Dermis blood vessel endothelial cell (primary cell): Measurements from ENCODE around the gene TLK2. TPM values are rescaled to one million over a fixed set of nuclear protein-coding genes. Genes with fewer than 3 reads are reported as not detected.

Source experiments
- DNase-seq: peaks from one replicate; pipeline ENCODE4 v3.0.0; 2010
- total RNA-seq: library from RNA; depleted of rRNA; stranded (reverse); fragments of >200 nt; gene quantifications from 2 replicates; pipeline ENCODE4 v1.2.3, GENCODE V29; 2014

TLK2 gene
- total RNA-seq, 1 donor from 2014 or later = 54.3 TPM

GRCh38 chr17:62630365-62631085, 151.9 kb downstream of the TLK2 start:
- DNase-seq = no peak

DNA sequence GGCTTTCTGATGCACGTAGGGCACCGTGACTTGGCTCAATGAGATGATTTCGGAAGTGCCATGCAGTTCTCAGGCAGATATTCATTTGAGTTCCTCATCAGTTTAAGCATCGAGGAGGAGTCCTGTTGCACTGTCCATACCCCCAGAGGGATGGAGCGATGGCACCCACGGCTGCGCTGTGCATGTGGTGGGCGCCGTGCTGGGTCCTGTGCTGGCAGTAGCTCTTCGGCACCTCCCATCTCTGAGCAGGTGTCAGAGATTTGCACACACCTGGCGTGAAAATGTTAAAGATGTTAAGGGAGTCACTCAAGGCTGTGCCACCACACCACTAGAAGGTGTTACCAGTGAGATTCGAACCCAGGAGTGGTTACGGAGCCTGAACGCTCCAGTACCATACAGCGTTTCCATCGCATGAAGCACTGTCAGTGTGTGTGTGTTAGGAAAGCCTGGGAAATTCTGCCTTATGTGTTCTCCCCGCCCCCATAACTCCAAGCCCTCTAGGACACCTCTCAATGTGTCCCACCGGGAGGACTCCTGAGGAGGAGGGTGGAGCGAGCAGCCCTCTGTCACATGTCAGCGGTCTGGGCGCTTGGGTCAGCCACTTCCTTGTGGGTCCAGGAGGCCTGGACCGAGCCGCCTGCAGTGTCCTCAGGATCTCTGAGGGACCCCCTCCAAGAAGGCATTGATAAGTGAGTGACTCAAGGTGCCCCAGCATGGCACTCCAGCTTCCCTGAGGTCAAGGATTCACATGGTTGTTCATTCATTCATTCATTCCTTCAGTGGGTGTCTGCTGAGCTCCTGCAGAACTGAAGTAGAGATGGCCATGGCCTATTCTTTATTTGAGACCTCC, 152.7 kb downstream of the TLK2 start:
- no peak for DNase-seq

GRCh38 chr17:62631936-62632924, 153.6 kb downstream of the TLK2 start:
- no peak for DNase-seq

DNA sequence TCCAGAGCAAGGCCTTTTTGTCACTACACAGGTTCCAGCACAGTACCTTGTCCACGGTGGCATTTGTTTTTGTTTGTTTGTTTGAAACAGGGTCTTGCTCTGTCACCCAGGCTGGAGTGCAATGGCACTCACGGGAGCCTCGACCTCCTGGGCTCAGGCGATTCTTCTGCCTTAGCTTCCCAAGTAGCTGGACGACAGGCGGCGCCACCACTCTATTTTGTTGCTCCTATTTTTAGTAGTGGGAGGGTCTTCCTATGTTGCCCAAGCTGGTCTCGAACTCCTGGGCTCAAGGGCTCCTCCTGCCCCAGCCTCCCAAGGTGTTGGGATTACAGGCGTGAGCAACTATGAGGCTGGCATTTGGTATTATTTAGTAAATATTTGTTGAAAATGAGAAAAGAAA, 159.2 kb downstream of the TLK2 start:
- no peak for DNase-seq

DNA sequence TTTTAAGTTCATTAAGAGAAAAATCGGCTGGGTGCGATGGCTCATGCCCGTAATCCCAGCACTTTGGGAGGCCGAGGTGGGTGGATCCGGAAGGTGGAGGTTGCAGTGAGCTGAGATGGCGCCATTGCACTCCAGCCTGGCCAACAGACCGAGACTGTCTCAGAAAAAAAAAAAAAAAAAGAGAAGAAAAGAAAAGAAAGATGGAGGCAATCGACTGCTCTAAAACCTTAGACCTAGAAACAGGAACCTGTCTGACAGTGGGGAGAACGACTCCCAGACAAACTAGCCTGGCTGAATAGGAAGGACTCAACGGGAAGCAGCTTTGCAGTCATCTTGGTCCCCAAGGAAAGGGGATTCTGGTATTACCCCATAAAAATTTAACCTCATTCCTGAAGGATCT, 162.5 kb downstream of the TLK2 start:
- DNase-seq = no peak

DNA sequence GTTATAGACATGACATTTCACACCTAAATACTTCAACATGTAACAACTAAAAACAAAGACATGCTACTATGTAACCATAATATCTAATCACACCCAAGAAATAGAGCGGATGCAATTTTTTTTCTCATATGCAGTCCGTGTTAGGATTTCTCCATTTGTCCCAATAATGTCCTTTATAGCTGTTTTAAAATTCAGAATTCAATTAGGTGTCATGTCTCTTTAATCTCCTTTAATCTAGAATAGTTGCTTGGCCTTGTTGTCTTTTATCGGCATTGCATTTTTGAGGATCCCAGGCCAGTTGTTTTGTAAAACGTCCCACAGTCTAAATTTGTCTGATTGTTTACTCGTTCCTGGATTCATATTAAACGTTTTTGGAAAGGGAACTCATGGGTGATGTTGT, 163.3 kb downstream of the TLK2 start:
- no peak for DNase-seq

DNA sequence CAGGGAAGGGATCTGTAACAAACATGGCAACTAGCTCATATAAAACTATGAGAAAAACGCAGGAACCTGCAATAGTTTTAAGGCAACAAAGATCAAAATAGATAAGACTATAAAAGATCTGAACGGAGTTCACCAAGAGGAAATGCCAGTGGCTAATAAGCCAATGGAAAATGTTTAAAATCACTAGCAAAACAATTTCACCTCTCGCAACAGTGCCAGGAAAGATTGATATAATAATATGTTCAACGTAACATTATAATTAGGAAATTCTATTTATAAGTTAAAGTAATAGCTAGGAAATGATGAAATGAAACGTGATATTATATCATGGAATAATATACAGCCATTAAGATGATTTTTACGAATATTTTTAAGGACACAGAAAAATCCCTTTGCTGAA, 164.9 kb downstream of the TLK2 start:
- DNase-seq = peak; percentile 42

- DNase-seq = no peak
These were observed 166.0 kb downstream of the TLK2 start for GRCh38 chr17:62644487-62645173.

DNA sequence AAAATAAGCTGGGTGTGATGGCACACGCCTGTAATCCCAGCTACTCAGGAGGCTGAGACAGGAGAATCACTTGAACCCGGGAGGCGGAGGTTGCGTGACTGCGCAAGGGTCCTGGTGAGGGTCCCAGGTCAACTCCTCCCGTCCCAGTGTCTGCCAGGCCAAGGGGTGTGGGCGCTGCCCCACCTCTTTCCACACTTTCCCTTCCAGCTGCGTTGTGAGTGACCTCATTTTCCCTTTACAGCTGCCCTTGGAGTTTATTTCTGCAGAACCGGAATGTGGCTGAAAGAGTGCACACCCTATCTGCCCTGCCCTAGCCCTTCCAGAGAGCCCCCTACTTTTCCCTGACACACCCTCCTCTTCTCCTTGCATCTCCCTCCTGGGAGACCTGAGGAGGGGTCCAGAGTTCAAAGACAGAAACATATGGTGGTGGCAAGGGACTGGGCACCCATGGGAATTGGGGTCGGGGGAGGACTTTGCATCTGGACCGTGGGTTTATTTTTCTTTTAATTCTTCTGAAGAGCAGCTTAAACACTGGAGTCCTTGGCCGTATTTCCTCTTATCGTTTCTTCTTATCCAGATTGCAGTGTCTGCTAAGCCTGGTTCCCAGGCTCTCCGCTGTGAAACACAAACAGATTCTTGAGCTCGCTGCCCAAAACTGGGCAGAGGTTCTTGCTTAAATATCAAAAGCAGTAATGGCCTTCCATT, 169.8 kb downstream of the TLK2 start:
- DNase-seq = no peak

GRCh38 chr17:62648956-62649294, 170.3 kb downstream of the TLK2 start:
- DNase-seq = no peak

- no peak for DNase-seq
These were observed 170.9 kb downstream of the TLK2 start for GRCh38 chr17:62649570-62649969.

GRCh38 chr17:62650587-62650986, 172.0 kb downstream of the TLK2 start:
- DNase-seq = no peak

- peak; percentile 73 for DNase-seq
These were observed 173.8 kb downstream of the TLK2 start for GRCh38 chr17:62652251-62653001.

- peak; percentile 29 for DNase-seq
These were observed 174.6 kb downstream of the TLK2 start for GRCh38 chr17:62653002-62653825.

DNA sequence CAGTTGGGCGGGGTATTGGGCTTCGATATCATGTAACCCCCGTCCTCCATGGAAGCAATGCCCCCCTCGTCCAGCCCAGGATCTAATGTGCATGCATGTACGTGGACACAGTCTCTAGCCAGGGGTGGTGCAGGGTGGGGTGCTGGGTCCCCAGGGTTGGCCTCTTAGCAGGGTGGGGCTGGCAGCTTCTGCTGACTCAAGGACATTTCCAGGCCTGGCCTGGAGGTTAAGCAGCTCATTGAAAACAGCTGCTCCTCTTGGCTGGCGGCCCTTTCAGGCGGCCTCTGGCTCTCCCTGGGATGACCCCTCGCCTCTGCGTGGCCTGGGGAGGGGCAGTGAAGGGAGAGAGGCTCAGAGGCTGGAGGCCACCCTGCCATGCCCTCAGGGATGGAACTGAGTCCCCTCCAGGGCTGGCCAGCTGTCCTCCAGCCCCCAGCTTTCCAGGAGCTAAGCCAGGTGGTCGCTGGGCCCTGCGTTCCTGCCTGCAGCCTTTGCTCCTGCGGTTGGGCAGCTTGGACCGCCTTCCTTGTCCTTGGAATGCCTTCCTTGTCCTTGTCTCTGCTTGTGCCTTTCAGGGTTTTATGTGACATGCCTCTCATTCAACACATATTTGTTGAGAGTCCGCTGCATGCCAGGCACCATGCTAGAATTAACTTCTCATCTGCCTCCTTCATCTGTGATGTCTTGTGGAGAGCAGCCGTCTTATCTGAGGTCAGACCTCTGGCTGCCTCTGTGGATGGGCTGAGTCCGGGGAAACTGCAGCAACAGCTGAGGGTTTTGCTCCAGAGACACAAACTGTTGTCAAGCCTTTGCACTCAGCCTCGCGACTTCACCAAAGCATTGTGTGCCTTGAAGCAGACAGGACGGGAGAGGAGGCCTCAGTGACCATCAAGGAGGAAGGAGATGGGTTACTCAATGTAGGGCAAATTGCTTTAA, 175.5 kb downstream of the TLK2 start:
- no peak for DNase-seq

GRCh38 chr17:62655656-62656055, 177.0 kb downstream of the TLK2 start:
- DNase-seq = no peak

DNA sequence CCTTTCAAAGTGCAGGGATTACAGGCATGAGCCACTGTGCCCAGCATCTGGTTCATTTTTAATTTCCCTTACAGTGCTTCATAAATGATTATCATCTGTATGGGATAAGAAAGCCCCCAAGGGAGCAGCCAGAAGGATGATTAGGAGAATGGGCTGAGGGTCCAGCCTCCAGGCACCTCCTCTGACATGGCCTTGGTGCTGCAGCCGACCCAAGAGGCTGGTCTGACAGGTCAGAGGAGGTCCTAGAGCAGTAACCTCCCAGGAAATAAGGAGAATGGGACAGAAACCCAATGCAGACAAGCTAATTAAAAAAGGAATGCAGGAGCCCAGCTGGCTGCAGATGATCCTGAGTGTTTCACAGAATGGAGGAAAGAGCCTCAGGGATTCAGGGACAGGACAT, 177.8 kb downstream of the TLK2 start:
- DNase-seq = no peak

DNA sequence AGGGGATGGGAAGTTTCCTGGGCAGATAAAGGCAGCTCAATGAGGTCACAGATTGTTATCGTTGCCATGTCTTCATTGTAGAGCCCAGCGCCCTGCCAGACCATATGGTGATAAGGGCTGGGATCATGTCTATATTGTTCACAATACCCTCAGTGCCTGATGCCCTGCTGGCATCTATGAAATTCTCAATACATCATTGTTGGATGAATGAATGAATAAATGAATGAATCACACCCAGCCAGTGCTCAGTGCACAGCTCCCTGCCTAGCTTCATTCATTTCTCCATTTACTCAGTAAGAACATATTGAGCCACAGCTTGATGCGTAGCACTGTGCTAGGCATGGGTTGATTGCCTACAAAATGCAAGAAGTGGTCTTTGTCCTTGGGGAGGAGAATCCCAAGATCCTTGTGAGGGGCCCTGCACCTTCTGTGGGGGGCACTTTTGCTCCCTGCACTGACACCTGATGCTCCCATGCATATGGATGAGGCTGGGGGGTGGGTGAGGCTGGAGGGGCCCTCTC, 178.6 kb downstream of the TLK2 start:
- DNase-seq = no peak

- no peak for DNase-seq
These were observed 179.1 kb downstream of the TLK2 start for GRCh38 chr17:62657690-62658089.
